Mesodermal cell (in vitro differentiated cells): ENCODE results near the gene KRTAP9-7.
A peak's percentile ranks its signal among the peaks of the same experiment; 100 is the strongest.

Experiments used
- H3K27ac ChIP-seq: 2 replicates; pipeline ENCODE4 v1.7.0; 2013; ENCODE audit warnings: mild to moderate bottlenecking, low read depth, low read length, moderate library complexity; ENCODE audit not compliant: severe bottlenecking
- H3K36me3 ChIP-seq: 2 replicates; pipeline ENCODE4 v1.7.1; 2013; ENCODE audit warnings: mild to moderate bottlenecking, low read length, moderate library complexity; ENCODE audit not compliant: control insufficient read depth, insufficient read depth
- H3K4me1 ChIP-seq: one replicate; pipeline ENCODE4 v1.7.1; 2013; ENCODE audit warnings: mild to moderate bottlenecking, low read length; ENCODE audit not compliant: insufficient read depth, control insufficient read depth, poor library complexity, severe bottlenecking
- H3K4me3 ChIP-seq: 2 replicates; pipeline ENCODE4 v1.7.0; 2013; ENCODE audit warnings: low read length, control low read depth, mild to moderate bottlenecking; ENCODE audit not compliant: insufficient read depth, poor library complexity, severe bottlenecking; ENCODE audit errors: extremely low read depth
- H3K9me3 ChIP-seq: 2 replicates; pipeline ENCODE4 v1.7.1; 2013; ENCODE audit warnings: mild to moderate bottlenecking, low read length, moderate library complexity; ENCODE audit not compliant: control insufficient read depth
- WGBS, 2 experiments: methylation state at CpG; one replicate each; pipeline ENCODE4 v1.1.5; 2013; ENCODE audit warnings: missing lambda C conversion rate in 2 of 2; ENCODE audit not compliant: insufficient coverage in 2 of 2; 5-methylcytosine and 5-hydroxymethylcytosine counted together

Gene KRTAP9-7

GRCh38 chr17:41278176-41278955 lies 2.9 kb downstream of the KRTAP9-7 start:
- H3K36me3 ChIP-seq = no peaks in the 10 kb centered on the region
- no peaks in the 10 kb centered on the region for H3K9me3 ChIP-seq
- peaks cover 4% of the 10 kb centered on the region for H3K4me1 ChIP-seq
- no peak overlapping the region for H3K27ac ChIP-seq
- 83 to 86% methylated on average over 1 to 2 of the region's 3 CpGs for WGBS, 2 experiments
- H3K4me3 ChIP-seq = no peak overlapping the region

GRCh38 chr17:41284043-41284442 lies 8.5 kb downstream of the KRTAP9-7 start:
- Histone ChIP-seq H3K4me1 (peaks cover 20% of the 10 kb centered on the region), H3K36me3 (no peaks in the 10 kb centered on the region), H3K27ac (peak overlapping the region; percentile 60), H3K9me3 (no peaks in the 10 kb centered on the region), H3K4me3 (no peak overlapping the region)
- WGBS, 2 experiments = 84 to 100% methylated on average over 1 to 2 of the region's 3 CpGs

GRCh38 chr17:41284546-41284945 lies 9.0 kb downstream of the KRTAP9-7 start:
- H3K4me3 ChIP-seq = no peak overlapping the region
- 71% methylated on average over 1 of the region's 2 CpGs; no CpG with 5 or more reads in 1 of the 2 experiments for WGBS, 2 experiments
- H3K36me3 ChIP-seq = no peaks in the 10 kb centered on the region
- H3K4me1 ChIP-seq = peaks cover 20% of the 10 kb centered on the region
- H3K27ac ChIP-seq = no peak overlapping the region
- H3K9me3 ChIP-seq = no peaks in the 10 kb centered on the region

GRCh38 chr17:41287050-41287449 lies 11.6 kb downstream of the KRTAP9-7 start:
- no peaks in the 10 kb centered on the region for H3K9me3 ChIP-seq
- no peak overlapping the region for H3K4me3 ChIP-seq
- no peaks in the 10 kb centered on the region for H3K36me3 ChIP-seq
- peaks cover 20% of the 10 kb centered on the region for H3K4me1 ChIP-seq
- H3K27ac ChIP-seq = no peak overlapping the region
- 80 to 100% methylated on average over 1 of the region's 3 CpGs for WGBS, 2 experiments

GRCh38 chr17:41294016-41294415 lies 18.5 kb downstream of the KRTAP9-7 start:
- Histone ChIP-seq H3K4me3 (no peak overlapping the region), H3K36me3 (no peaks in the 10 kb centered on the region), H3K4me1 (no peaks in the 10 kb centered on the region), H3K27ac (no peak overlapping the region), H3K9me3 (no peaks in the 10 kb centered on the region)
- WGBS, 2 experiments = 92 to 94% methylated on average over 1 of the region's 1 CpG

GRCh38 chr17:41296846-41297245 lies 21.3 kb downstream of the KRTAP9-7 start:
- no CpG with 5 or more reads among the region's 1 CpG for WGBS, 2 experiments
- Histone ChIP-seq H3K4me3 (no peak overlapping the region), H3K4me1 (no peaks in the 10 kb centered on the region), H3K9me3 (no peaks in the 10 kb centered on the region), H3K27ac (no peak overlapping the region), H3K36me3 (no peaks in the 10 kb centered on the region)

- Histone ChIP-seq H3K36me3 (no peaks in the 10 kb centered on the region), H3K9me3 (no peaks in the 10 kb centered on the region), H3K4me1 (no peaks in the 10 kb centered on the region), H3K4me3 (no peak overlapping the region), H3K27ac (no peak overlapping the region)
- WGBS, 2 experiments = 88 to 91% methylated on average over 8 to 13 of the region's 20 CpGs
Observed at GRCh38 chr17:41298458-41299135, 23.1 kb downstream of the KRTAP9-7 start.

- WGBS, 2 experiments = 83% methylated on average over 4 of the region's 5 CpGs
- H3K36me3 ChIP-seq = no peaks in the 10 kb centered on the region
Observed at GRCh38 chr17:41301204-41301790, 25.8 kb downstream of the KRTAP9-7 start.

GRCh38 chr17:41301916-41302901 lies 26.7 kb downstream of the KRTAP9-7 start, which contains the start of gene KRTAP29-1:
Gene KRTAP29-1, minus strand, starts transcription at chr17:41302851. Its CDS starts 0 bp downstream, at chr17:41302851.
- H3K4me3 ChIP-seq = no peak within 1 kb of the TSS
- no peaks in the 10 kb centered on the region for H3K4me1 ChIP-seq
- WGBS, 2 experiments = 84 to 89% methylated on average over 9 to 11 of the region's 11 CpGs
- H3K9me3 ChIP-seq = no peaks in the 10 kb centered on the region
- H3K36me3 ChIP-seq = no peaks in the 10 kb centered on the region
- no peak within 1 kb of the TSS for H3K27ac ChIP-seq

More at GRCh38 chr17:41301204-41301790, 25.8 kb downstream of the KRTAP9-7 start:
- Histone ChIP-seq H3K4me1 (no peaks in the 10 kb centered on the region), H3K4me3 (no peak overlapping the region), H3K27ac (no peak overlapping the region), H3K9me3 (no peaks in the 10 kb centered on the region)

- H3K9me3 ChIP-seq = no peaks in the 10 kb centered on the region
- H3K4me1 ChIP-seq = no peaks in the 10 kb centered on the region
- H3K4me3 ChIP-seq = no peak overlapping the region
- 92 to 100% methylated on average over 3 of the region's 4 CpGs for WGBS, 2 experiments
- no peaks in the 10 kb centered on the region for H3K36me3 ChIP-seq
- H3K27ac ChIP-seq = no peak overlapping the region
Observed at GRCh38 chr17:41302981-41303380, 27.5 kb downstream of the KRTAP9-7 start.
